GM18505 (cell line): ENCODE results near the gene MRPL20.

Experiments used
- ATAC-seq: cut with Tn5 transposase; IDR thresholded peaks from one replicate; pipeline ENCODE4 v1.9.1; 2021; ENCODE audit not compliant: unreplicated experiment
- POLR2A ChIP-seq: IDR thresholded peaks from 4 replicates; pipeline ENCODE4 v1.6.1; 2011; ENCODE audit warnings: borderline replicate concordance; ENCODE audit not compliant: insufficient read depth, insufficient read length; ENCODE audit errors: extremely low read depth

Gene MRPL20

DNA sequence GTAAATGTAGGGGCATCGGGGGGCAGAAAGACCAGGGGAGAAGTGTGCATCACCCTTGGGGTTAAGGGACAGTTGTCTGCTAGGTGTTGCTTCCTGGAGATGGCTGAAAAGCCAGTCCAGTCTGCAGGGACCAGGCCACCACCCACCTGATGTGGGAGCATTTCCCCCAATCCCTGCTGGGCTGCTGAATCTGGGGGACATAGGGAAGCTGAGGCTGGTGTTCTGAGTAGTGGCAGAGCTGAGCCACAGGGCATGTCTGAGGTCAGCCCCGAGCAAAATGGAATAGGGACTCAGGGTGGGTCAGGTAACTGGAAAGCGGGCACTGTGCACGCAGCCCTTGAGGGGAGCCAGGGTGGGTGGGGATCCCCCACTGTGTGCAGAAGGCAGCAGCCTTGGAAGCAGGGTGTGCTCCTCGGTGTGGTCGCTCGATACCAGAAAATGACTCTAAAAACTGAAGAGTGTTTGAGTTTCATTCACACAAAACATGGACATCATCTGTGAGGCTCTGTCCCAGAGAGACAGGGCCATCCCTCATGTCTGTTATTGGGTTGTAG, 5.6 kb downstream of the MRPL20 start:
- TF ChIP-seq POLR2A: peak; percentile 54
- no peak for ATAC-seq

DNA sequence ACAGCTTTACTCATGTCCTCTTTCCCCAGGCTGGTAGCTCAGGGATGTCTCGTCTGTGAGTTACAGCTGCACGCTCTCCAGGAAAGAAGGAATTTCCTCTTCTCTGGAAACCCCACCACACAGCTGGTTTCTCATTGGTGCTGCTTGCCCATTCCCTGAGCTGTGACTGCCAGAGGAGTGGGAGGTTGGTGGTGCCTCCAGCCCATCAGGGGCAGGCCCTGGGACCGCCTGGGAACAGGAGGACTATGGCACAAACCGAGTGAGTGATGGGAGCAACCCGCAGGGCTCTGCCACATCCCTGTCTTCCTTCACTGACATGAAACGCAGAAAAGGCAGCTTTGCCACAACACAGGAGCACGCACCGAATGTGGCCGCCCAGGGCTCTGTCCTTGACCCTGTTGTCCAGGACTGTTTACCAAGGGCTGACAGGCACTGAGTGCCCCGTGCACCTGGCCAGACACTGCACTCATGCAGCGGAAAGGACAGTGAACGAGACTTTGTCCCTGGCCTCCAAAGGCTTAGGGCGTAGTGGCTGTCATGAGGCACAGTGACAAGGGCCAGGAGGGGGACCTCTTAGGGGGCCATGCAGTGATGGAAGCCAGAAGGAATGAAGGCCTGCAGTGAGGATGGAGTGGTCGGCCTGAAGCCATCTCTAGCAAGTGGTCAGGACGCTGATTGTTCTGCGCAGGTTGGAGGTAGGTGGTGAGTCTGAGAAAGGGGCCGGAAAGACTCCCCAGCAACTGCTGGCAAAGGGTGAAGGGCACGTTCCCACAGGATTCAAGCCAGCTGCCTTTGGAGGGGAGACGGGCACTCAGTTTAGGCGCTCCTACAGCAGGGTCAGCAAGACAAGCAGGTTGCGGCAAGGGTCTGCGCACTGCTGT, 6.3 kb downstream of the MRPL20 start:
- no peak for TF ChIP-seq POLR2A
- no peak for ATAC-seq

DNA sequence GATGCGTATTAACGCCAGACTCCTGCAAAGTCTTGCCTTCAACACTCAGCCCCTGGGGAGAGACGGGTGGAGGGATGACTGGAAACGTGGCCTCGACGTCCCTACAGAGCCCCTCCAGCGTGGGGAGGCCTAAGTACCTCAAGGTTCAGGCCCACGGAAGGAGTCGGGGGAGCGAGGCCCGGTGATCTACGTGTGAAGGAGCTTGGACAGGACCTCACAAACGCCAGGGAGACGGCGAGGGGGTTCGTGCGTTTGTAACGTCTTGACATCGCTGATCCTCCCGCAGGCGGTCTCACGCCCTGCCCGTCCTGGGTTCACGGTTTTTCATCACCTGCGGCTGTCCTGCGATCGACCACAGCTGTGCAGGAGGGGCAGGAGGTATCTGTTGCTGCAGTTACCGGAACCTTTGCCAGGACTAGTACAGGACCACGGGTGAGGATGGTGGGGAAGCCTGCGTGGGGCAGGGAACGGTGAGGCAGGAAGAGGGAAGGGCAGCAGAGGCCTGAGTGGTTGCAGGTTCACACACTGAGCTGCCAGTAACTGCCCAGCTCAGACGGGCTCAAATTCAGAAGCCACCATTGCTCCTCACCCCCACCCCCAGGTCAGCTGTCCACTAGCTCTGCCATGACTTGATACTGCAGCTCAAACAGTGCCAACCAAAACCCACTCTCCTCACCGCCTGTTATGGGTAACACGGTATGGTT, 7.1 kb downstream of the MRPL20 start:
- peak; percentile 53 for TF ChIP-seq POLR2A
- ATAC-seq: no peak

DNA sequence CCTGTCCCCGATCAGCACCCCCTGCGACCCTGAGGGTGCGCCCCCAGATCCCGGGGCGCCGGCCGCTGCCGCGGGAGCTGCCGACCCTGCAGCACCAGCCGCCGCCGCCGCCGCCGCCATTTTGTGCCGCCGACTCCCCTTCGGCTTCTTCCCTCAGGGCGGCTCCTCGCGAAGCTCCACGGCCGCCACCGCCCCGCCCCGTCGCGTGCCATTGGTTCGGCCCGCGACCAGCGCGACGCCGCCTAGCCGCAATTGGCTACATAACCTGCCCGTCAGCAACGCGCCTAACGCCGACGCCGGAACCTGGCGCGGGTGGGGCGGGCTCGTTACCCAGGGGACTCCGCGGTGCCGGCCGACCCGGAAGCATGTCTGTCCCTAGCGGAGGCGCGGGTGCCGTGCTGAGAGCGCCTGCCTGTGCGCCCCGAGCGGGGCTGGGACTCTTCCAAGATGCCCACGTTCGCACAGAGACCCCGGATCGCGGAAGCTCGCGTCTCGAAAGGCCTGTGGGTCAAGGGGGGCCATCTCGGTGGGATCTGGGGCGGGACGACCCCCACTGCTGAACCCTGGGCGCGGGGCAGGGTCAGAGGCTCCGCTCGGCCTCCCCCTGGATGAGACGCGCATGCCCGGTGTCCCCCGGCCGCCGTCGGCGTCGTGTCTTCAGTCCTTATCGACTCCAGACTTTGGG, 7.8 kb downstream of the MRPL20 start, which contains the start of gene CCNL2:
TSS of gene CCNL2 (minus strand) at position 149 of the 685 bp plus-strand sequence. CDS start at position 120, 29 bp downstream.
- TF ChIP-seq POLR2A: peak; percentile 96
- ATAC-seq: peak; percentile 88

DNA sequence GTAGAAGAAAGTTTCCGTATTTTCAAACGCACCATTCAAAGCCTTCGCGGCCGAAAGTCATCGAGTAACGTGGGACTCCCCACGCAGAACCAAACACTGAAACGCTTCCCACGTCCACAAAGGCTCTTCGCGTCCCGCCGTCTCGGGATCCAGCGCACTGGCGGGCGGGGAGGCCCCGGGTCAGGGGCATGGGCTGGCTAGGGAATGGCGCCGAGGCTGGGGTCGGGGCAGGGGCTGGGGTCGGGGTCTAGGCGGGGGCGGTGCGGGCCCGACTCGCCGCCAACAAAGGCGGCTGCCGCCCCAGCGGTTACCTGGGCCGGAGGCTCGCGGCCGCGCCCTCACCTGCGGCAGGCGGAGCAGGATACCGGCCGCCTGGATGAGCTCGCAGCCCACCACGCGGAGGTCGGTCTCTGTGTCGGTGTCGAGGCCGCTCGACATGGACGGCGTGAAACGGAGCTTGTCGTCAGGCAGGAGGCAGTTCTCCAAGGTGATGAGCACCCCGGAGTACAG, 8.4 kb downstream of the MRPL20 start:
- TF ChIP-seq POLR2A: no peak
- ATAC-seq: peak; percentile 6

DNA sequence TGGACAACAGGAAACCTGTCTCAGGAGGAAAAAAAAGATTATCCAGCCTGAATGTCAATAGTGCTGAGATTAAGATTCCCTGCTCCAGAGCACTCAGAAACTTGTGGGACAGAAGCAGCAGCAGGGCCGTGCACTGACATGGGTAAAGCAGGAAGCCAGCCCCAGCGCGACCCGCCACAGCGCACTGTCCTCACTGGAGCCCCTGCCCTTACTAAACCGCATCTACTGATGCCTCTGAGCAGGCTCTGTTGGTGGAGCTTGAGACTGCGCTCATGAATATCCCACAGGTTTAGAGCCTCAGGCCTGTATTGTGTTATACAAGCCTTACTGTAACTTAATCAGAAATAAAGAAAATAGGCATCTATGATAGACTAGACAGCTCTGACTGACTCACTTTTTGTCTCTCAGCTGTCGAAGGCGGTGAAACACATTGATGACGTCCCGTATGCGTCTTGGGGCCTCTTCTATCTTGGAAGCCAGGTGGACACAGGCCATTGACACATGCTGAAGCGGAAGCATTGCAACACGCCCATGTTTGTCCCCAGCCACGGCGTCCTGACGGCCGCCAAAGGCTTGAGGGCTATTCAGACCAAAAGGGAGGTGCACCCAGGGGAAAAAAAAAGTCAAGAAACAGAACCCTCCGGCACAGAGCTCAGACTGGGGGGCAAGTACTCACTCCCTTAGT, 9.1 kb downstream of the MRPL20 start:
- TF ChIP-seq POLR2A: no peak
- ATAC-seq: no peak

DNA sequence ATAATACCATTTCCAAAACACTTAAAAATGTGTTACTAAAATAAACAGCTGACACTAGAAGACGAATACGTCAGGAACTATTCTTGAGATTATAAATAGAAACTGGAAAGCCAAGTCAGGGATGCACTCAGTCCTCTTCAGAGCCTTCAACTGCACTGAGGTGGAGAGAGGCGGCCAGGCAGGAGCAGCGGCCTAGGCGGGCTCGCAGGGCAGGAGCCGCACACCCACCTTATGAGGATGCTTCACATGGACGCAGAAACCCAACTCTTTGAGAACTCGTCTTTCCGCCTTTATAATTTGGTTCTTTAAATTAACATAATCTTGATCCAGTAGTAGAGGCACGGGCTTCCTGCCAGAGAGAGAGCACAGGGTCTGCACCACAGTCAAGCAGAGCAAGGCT, 11.9 kb downstream of the MRPL20 start:
- TF ChIP-seq POLR2A: no peak
- no peak for ATAC-seq

DNA sequence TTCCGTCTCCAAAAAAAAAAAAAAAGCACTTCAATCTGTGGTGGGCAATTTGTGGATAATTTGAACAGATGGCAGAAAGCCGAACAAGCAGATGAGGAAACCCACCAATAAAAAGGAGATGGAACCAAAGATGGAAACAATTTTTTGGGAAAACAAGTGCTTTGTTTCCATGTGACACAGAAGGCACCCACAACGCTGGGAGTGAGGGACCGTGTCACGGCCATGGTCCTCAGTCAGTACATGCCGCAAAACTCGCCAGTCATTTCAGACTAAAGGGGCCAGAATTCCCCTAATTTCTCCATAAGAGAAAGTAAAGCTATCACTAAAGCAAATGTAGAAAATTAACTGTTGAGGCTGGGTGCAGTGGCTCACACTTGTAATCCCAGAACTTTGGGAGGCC, 13.0 kb downstream of the MRPL20 start:
- TF ChIP-seq POLR2A: no peak
- ATAC-seq: no peak

DNA sequence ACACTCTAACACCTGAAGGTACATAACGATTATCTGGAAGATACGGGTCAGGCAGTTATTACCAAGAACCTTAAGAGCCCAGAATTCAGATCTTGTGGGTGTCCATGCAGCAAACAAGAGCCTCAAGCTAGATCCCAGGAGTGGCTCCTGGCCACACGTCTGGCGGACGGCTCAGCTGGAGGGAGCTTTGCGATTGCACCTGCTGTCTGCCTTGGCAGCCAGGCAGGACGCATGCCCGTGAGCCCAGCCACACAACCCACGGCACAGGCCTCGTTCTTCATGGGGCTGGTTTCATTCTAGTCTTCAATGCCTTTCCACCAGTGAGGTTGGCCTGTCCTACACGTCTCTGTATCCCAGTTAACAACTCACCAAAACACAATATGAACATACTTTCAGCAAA, 13.7 kb downstream of the MRPL20 start:
- ATAC-seq: no peak
- TF ChIP-seq POLR2A: no peak

DNA sequence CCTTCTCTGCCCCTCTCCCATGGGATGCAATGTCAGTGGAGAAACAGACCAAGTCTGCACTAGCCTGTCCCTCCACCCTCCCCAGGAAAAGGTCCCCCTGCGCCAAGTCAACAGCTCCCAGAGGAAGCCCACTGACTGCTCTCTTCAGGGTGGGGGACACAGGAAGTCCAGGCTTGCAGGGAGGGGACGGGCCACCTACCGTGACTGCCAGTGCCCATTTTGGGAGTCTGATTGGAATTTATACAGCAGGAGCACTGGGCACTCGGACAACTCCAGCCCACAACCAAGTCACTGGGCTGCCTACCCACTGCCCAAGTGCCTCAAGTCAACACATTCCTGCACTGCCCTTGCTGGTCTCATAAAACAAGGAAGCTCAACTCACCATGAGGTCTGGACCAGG, 14.1 kb downstream of the MRPL20 start:
- TF ChIP-seq POLR2A: no peak
- no peak for ATAC-seq

DNA sequence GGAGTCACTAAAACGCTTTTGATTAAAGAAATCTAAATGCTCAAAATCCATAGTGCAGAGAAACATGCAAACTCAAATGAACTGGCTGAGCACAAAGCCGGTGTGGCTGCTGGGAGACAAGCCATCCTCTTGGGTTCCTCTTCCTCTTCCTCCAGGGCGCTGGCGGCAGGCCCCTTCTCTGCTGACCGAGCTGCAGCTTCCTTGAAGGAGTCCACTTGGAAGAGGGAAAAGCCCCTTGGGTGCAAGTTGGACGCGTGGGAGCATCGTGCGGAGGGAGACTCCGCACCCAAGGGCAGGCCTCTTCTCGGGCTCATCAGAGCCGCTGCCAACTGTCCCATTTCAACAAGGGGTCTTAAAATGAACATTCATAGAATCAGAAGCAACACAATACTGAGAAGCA, 15.9 kb downstream of the MRPL20 start:
- no peak for ATAC-seq
- TF ChIP-seq POLR2A: no peak

DNA sequence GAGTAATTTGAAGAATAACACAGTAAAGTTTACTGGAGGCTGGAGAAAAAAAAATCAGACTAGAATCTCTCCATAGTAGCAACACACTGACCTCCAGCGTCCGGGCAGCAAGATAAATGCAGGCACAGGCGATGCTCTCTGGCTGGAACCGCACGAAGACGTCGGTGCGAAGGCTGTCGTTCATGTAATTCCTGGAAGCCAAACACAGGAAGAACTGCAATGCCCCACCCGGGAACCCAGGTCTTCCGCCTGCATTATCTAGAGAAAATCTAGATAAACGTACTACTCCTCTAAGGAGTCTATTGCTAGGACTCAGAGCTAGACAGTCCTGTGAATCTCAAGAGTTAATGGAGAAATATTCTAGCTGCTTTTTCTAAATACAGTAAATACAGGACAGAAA, 16.4 kb downstream of the MRPL20 start:
- no peak for ATAC-seq
- TF ChIP-seq POLR2A: no peak
